NCI-H1417 treated with DMSO at 0.1 percent for 48 hours (cell line): ENCODE data around the gene RNGTT.

Experiments used
- DNase-seq: peaks from one replicate; lab custom pipeline; 2025; lab: John Stamatoyannopoulos, UW

Gene RNGTT

DNA sequence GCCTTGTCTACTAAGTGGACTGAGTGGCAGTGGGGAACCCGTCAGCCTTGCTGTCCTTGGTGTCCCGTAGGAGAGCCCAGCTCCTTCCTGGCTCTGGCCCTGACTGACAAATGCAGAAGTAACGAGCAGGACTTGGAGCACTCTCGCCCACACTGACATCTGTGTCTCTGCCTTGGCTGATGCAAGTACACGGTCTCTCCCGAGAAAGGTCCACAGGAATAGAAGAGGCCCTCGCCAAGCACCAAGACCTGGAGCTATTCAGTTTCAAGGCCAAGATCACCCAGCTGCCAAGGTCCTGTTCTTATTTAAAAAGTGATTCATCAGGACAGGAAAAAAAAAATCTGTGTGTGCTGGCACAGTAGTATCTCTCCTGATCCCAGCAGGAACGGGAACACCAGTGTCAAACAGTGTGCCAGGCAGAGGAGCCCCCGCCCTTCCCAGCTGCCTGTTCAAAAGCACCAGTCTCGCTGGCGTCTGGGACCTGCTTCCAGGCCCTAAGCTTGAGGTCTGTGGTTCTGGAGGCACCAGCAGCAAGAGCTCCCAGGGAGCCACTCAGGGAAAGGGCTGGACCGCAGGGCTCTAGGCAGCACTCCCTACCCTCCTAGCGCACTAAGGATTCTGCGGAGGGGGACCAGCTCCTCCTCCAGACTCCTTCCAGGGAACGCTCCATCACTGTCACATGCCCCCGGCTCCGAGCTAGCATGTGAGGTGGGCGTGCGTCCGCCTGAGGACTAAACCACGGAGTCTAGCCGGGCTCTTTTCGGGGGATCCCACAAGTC, 376.9 kb downstream of the RNGTT start:
- DNase-seq: no peak

DNA sequence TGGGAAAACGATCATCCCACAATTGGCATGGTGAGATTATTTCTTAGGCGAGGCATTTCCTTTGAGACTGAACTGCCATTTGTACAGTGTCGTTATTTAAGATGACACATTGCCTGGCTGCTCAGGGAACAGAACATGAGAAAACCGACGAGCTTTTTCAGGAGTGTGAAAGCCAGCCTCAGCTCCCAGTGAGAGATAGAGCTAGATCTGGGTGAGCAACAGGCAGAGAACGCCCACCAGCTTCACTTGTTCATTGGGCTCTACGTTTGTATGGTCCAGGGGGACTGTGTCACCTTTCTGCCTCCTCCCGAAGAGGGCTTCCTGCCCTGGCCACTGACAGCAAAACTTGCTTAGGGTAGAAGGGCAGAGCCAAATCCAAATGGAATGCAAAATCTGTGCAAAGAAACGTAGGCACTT, 378.1 kb downstream of the RNGTT start:
- no peak for DNase-seq

- no peak for DNase-seq
Observed at GRCh38 chr6:88584581-88585275, 378.7 kb downstream of the RNGTT start.

GRCh38 chr6:88577461-88577860, 386.0 kb downstream of the RNGTT start:
- no peak for DNase-seq

- DNase-seq: no peak
Observed at GRCh38 chr6:88575536-88575935, 387.9 kb downstream of the RNGTT start.

- DNase-seq: no peak
Observed at GRCh38 chr6:88574651-88575050, 388.8 kb downstream of the RNGTT start.

- DNase-seq: no peak
Observed at GRCh38 chr6:88574031-88574430, 389.4 kb downstream of the RNGTT start.

GRCh38 chr6:88573561-88573960, 389.9 kb downstream of the RNGTT start:
- no peak for DNase-seq

DNA sequence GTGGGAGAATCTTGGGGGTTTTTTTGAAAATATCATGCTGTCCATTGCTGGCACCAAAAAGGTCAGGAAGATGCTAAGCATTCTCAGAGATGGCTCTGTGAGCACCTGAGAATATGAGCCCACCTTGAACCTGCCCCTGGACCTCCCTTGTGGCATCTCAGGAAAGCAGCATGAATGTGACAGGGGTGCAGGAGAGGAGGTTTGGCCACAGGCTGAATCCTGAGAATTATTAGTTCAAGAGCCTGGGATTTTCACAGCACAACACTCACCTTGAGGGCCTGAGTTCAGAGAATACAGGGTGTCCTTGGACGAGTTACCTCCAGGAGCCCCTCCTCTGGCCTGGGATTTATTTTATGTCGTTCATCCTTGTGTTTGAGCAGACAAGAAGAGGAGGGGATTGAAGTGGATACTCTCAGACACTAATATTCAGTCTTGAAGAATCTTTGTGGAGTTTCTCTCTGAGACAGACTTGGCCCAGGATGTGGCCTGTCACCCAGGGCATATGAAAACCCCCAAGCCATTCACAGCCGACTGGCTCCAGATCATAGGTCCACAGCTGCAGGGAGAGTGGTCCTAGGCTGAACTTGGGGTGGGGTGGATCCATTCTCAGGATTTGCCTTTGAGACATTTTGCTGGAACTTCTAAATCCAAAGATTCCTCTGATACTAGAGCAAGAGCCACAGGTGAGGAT, 390.8 kb downstream of the RNGTT start:
- no peak for DNase-seq

- DNase-seq: no peak
Observed at GRCh38 chr6:88569959-88570358, 393.5 kb downstream of the RNGTT start.

GRCh38 chr6:88567696-88568095, 395.7 kb downstream of the RNGTT start:
- no peak for DNase-seq

GRCh38 chr6:88566746-88567534, 396.5 kb downstream of the RNGTT start:
- no peak for DNase-seq

DNA sequence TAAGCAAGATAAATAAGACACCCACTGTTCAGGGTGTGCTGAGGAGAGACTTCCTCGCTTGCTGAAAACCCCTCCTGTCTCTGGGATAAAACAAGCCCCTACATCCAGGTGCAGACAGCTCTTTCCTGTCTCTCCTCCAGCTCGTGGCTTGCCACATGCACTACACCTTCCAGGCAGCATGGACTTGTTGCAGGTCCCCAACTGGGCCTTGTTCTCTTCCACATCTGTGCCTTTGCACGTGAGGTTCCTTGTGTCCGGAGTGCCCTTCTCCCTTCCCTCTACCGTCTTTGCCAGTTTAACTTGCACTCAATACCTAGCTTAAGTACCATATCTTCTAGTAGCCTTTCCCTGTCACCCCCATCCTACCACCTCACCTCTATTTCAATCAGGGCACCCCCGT, 397.6 kb downstream of the RNGTT start:
- DNase-seq: no peak

GRCh38 chr6:88565409-88565811, 398.0 kb downstream of the RNGTT start:
- no peak for DNase-seq

- DNase-seq: no peak
Observed at GRCh38 chr6:88563277-88563625, 400.2 kb downstream of the RNGTT start.

GRCh38 chr6:88562353-88563276, 400.8 kb downstream of the RNGTT start:
- no peak for DNase-seq

GRCh38 chr6:88561954-88562315, 401.5 kb downstream of the RNGTT start:
- no peak for DNase-seq

DNA sequence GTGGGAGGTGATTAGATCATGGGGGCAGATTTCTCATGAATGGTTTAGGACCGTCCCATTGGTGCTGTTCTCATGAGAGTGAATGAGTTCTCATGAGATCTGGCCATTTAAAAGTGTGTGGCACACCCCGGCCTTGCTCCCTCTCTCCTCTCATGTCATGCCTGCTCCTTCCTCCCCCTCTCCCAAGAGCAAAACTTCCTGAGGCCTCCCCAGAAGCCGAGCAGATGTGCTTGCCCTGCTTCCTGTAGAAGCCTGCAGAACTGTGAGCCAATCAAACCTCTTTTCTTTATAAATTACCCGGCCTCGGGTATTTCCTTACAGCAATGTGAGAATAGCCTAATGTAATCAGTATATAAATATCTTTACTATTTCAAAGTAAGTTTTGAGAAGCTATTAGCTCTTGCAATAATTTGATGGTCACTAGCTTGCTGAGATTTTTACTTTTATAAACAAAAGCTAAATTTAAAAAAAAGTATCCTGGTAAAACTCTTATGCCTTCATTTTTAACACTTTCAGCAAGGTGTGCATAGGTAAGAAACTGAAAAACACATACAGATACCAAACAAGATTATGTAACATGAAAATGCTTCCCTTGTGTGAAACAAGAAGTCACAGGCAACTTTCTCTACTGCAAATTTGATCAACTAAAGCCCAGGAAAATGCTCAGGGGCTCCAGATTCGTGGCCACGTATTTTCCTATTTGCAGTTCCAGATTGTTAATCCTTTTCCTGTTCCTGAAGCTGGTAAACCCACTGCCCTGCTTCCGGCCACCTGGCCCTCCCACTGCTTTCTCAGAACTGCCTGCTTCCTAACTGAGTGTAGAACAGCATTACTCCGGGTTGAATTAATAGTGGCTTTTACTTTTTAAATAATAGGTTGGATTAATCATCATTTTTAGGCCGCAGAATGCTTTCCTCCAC, 402.1 kb downstream of the RNGTT start:
- no peak for DNase-seq
